Endothelial cell of umbilical vein (primary cell): ENCODE data around the gene MAML2. TPM values are rescaled to one million over a fixed set of nuclear protein-coding genes. Genes with fewer than 3 reads are reported as not detected.

Experiments used
- BruUV-seq: library from RNA; stranded (reverse); fragments of 400-500 nt; replicated peaks from 2 replicates; lab custom pipeline; 2021; lab: Mats Ljungman, UMichigan
- CTCF ChIA-PET: fragments of 300-600, 350-600 bp; sonication (Branson Sonifier 250); formaldehyde crosslinking; loops from one replicate; lab custom pipeline; 2021; ENCODE audit warnings: antibody characterized with exemption, inconsistent platforms; lab: Charles Lee
- POLR2A ChIA-PET: fragments of 300-600, 350-600 bp; sonication (Branson Sonifier 250); formaldehyde crosslinking; loops from one replicate; lab custom pipeline; 2021; ENCODE audit warnings: antibody characterized with exemption, inconsistent platforms; lab: Charles Lee
- DNase-seq: peaks from one replicate; pipeline ENCODE4 v3.0.0-alpha.2; 2011; ENCODE audit warnings: low read depth, low spot score
- FAIRE-seq: peaks from 2 replicates; lab custom pipeline; 2011; peaks lifted over from hg19 to GRCh38; lab: Jason Lieb, UNC
- H2AFZ ChIP-seq: 2 replicates; pipeline ENCODE4 v1.6.0; 2012; ENCODE audit warnings: low read depth, low read length, control low read depth, inconsistent platforms
- H3K27ac ChIP-seq: 2 replicates; pipeline ENCODE4 v1.5.1; 2011; ENCODE audit warnings: low read depth, mild to moderate bottlenecking, control low read depth, low read length, moderate library complexity; ENCODE audit not compliant: insufficient read depth
- H3K27me3 ChIP-seq, 2 experiments: 2 replicates each; pipeline versions ENCODE4 v1.6.0 to v1.6.1; 2011; ENCODE audit warnings: low read length in 2 of 2, mixed read lengths in 1 of 2; ENCODE audit not compliant: control insufficient read depth in 2 of 2, insufficient read depth in 2 of 2
- H3K36me3 ChIP-seq, 2 experiments: 2 replicates in 1 of 2; 3 replicates in 1 of 2; pipeline ENCODE4 v1.5.1; 2011; ENCODE audit warnings: low read length in 2 of 2, mild to moderate bottlenecking in 1 of 2, moderate library complexity in 1 of 2; ENCODE audit not compliant: control insufficient read depth in 2 of 2, insufficient read depth in 2 of 2; ENCODE audit errors: extremely low read depth in 1 of 2
- H3K4me1 ChIP-seq: 3 replicates; pipeline ENCODE4 v1.5.1; 2011; ENCODE audit warnings: mild to moderate bottlenecking, low read length; ENCODE audit not compliant: control insufficient read depth, insufficient read depth; ENCODE audit errors: extremely low read depth
- H3K4me2 ChIP-seq: 2 replicates; pipeline ENCODE4 v1.6.1; 2011; ENCODE audit warnings: low read length, control low read depth, mixed read lengths; ENCODE audit not compliant: insufficient read depth
- H3K4me3 ChIP-seq, 3 experiments: fragments of 200-600 bp in 1 of 3; sonication (generic), shearing (Covaris generic) in 1 of 3; replicated peaks in 1 of 3; 2 replicates each; pipeline ENCODE4 v1.5.1; 2011 to 2016; ENCODE audit warnings: control low read depth in 3 of 3, low read length in 3 of 3, mild to moderate bottlenecking in 2 of 3, inconsistent platforms in 1 of 3, low read depth in 1 of 3, moderate library complexity in 1 of 3; ENCODE audit not compliant: insufficient read depth in 1 of 3
- H3K79me2 ChIP-seq: 2 replicates; pipeline ENCODE4 v1.6.0; 2012; ENCODE audit warnings: low read length, inconsistent platforms; ENCODE audit not compliant: control insufficient read depth, insufficient read depth
- H3K9ac ChIP-seq: replicated peaks from 2 replicates; pipeline ENCODE3; 2011; ENCODE audit warnings: low read length, control low read depth; ENCODE audit not compliant: insufficient read depth; ENCODE audit errors: extremely low read depth
- H3K9me1 ChIP-seq: replicated peaks from 3 replicates; pipeline ENCODE4 v1.6.0; 2011; ENCODE audit warnings: mild to moderate bottlenecking, low read length; ENCODE audit not compliant: control insufficient read depth, insufficient read depth; ENCODE audit errors: extremely low read depth
- H3K9me3 ChIP-seq: replicated peaks from 2 replicates; pipeline ENCODE4 v1.5.1; 2012; ENCODE audit warnings: low read length, inconsistent platforms; ENCODE audit not compliant: control insufficient read depth, insufficient read depth
- H4K20me1 ChIP-seq: replicated peaks from 2 replicates; pipeline ENCODE3; 2011; ENCODE audit warnings: mild to moderate bottlenecking, low read length; ENCODE audit not compliant: control insufficient read depth, insufficient read depth; ENCODE audit errors: extremely low read depth
- CTCF ChIP-seq, 2 donors: IDR thresholded peaks; 1 replicate in 1 of 2; 2 replicates in 1 of 2; pipeline ENCODE4 v1.5.1; 2011; ENCODE audit warnings: low read length in 2 of 2, mild to moderate bottlenecking in 2 of 2, moderate library complexity in 2 of 2, control low read depth in 1 of 2, inconsistent platforms in 1 of 2, low read depth in 1 of 2; ENCODE audit not compliant: insufficient read depth in 1 of 2; ENCODE audit errors: extremely low read depth in 1 of 2
- EZH2 ChIP-seq: IDR thresholded peaks from 2 replicates; pipeline ENCODE4 v1.6.1; 2012; ENCODE audit warnings: borderline replicate concordance, low read depth, mild to moderate bottlenecking, moderate library complexity, low read length, inconsistent platforms; ENCODE audit not compliant: severe bottlenecking
- FOS ChIP-seq: IDR thresholded peaks from 2 replicates; pipeline ENCODE4 v1.6.1; 2011; ENCODE audit warnings: mild to moderate bottlenecking, low read length, moderate library complexity, borderline replicate concordance; ENCODE audit not compliant: insufficient read depth
- GATA2 ChIP-seq: IDR thresholded peaks from 2 replicates; pipeline ENCODE4 v1.7.0; 2011; ENCODE audit warnings: low read depth, mild to moderate bottlenecking, moderate library complexity, mixed read lengths, low read length; ENCODE audit not compliant: insufficient read length, insufficient read depth
- JUN ChIP-seq: IDR thresholded peaks from 2 replicates; pipeline ENCODE4 v1.6.1; 2011; ENCODE audit warnings: borderline replicate concordance, low read depth; ENCODE audit not compliant: insufficient read length, insufficient read depth
- MYC ChIP-seq: IDR thresholded peaks from one replicate; pipeline ENCODE4 v1.6.1; 2011; ENCODE audit warnings: mild to moderate bottlenecking, low read depth, low read length
- POLR2A ChIP-seq: IDR thresholded peaks from 2 replicates; pipeline ENCODE4 v1.6.1; 2012; ENCODE audit warnings: low read depth, mild to moderate bottlenecking, control low read depth, low read length
- POLR2AphosphoS5 ChIP-seq: IDR thresholded peaks from 2 replicates; pipeline ENCODE4 v1.6.1; 2012; ENCODE audit warnings: low read depth, mild to moderate bottlenecking, control low read depth, low read length, moderate library complexity; ENCODE audit not compliant: insufficient read depth
- dilution Hi-C: fragments of 300-500 bp; cut with MboI; formaldehyde crosslinking; loops from one replicate; pipeline ENCODE4 v1.15.0; 2019; ENCODE audit warnings: low sequenced_read_pairs; ENCODE audit not compliant: extremely low pct_ligation_motif_present
- intact Hi-C: fragments of 100-400 bp; cut with micrococcal nuclease; formaldehyde crosslinking; loops from one replicate; pipeline ENCODE4 v1.10.0; 2022
- polyA plus RNA-seq, 4 experiments: library from polyadenylated mRNA; depleted of rRNA in 3 of 4; stranded (reverse) in 3 of 4; unstranded in 1 of 4; fragments of >200 nt; gene quantifications; 2 replicates each; pipeline versions ENCODE4 v1.2.1 to v1.2.3, GENCODE V29; 2011 to 2012; ENCODE audit warnings: missing spikeins in 1 of 4
- total RNA-seq: library from RNA; stranded (reverse); gene quantifications from 2 replicates; pipeline ENCODE4 v1.2.3, GENCODE V29; 2021
- TF ChIP-seq, protein P1 (sequence below): IDR thresholded peaks from 2 replicates; pipeline ENCODE4 v1.6.1; 2011; ENCODE audit not compliant: insufficient read depth, insufficient read length

MAML2 gene
- total and polyA plus RNA-seq, 2 donors (not counting 3 experiments of a cell fraction or from before 2014, with no cell fraction given), result 12.4 to 16.8 TPM

- no peak overlapping the region for H3K27ac ChIP-seq
- POLR2A ChIA-PET, result interaction anchor here (0.7 kb wide), 1 partner anchor 10 kb away, joined by 3 read pairs; no protein-coding TSS in a partner anchor
Measured at GRCh38 chr11:96265972-96266371, 77.0 kb downstream of the MAML2 start.

More at GRCh38 chr11:96265972-96266371, 77.0 kb downstream of the MAML2 start:
- Histone ChIP-seq H3K27me3 (no peaks in the 10 kb centered on the region), H3K79me2 (no peaks in the 10 kb centered on the region), H3K4me3 (no peak overlapping the region), H3K9me1 (no peaks in the 10 kb centered on the region), H4K20me1 (no peaks in the 10 kb centered on the region), H3K9ac (no peak overlapping the region), H3K4me2 (no peak overlapping the region), H2AFZ (no peak overlapping the region), H3K9me3 (no peaks in the 10 kb centered on the region), H3K36me3 (no peaks in the 10 kb centered on the region), H3K4me1 (peaks cover 35% of the 10 kb centered on the region)
- DNase-seq (no peak), FAIRE-seq (no peak)
- CTCF ChIA-PET, result interaction anchor here (1.2 to 5.6 kb wide), 3 partner anchors 8 to 76 kb away, joined by 3 to 39 read pairs (median 6); partner anchors contain the start of gene MAML2
- TF ChIP-seq MYC, result no peak
- TF ChIP-seq FOS, result no peak
- no peak for TF ChIP-seq POLR2A
- no peak for TF ChIP-seq CTCF (IDR thresholded peaks at IDR 0.05; ENCODE audit: extremely low read depth in 1 of 2, insufficient read depth in 1 of 2, low read depth in 1 of 2, low read length in 2 of 2)
- TF ChIP-seq, protein P1, sequence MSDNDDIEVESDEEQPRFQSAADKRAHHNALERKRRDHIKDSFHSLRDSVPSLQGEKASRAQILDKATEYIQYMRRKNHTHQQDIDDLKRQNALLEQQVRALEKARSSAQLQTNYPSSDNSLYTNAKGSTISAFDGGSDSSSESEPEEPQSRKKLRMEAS, result no peak
- no peak for TF ChIP-seq GATA2
- TF ChIP-seq JUN, result no peak
- TF ChIP-seq POLR2AphosphoS5, result no peak
- TF ChIP-seq EZH2, result no peak
- dilution Hi-C loops, result no loop called here
- no TSS peak for BruUV-seq
- intact Hi-C loops, result loop anchor here (2.0 kb wide), 1 partner anchor 41 kb away; no protein-coding TSS in a partner anchor
